ENCODE data around the gene HLA-DPA1. TPM values are rescaled to one million over a fixed set of nuclear protein-coding genes. Genes with fewer than 3 reads are reported as not detected.

The HLA-DPA1 gene
- total and polyA plus RNA-seq, 11 donors, result 18.2 to 438 (median 39.9) TPM

GRCh38 chr6:33075568-33076405, 2.3 kb upstream of the HLA-DPA1 start, which contains the start of gene HLA-DPB1:
HLA-DPB1 (plus strand) TSS chr6:33075990; CDS start chr6:33076042, 52 bp downstream.
- peak within 1 kb of the TSS; percentile 28 to 94 (median 78) for H3K27ac ChIP-seq
- ATAC-seq (peak; percentile 76 to 87 (median 80)), DNase-seq (peak in 2 of 5 donors; percentile 27 to 37)
- H3K27me3 ChIP-seq, result no peaks in the 10 kb centered on the region
- intact Hi-C loops (cut with DNase I), result loop anchor here in 1 of 10 donors (1.0 kb wide), 1 partner anchor 55 kb away; no protein-coding TSS in a partner anchor
- peaks cover 0 to 26% (median 0%) of the 10 kb centered on the region in 9 donors for H3K36me3 ChIP-seq
- 45 to 55% (median 51%) methylated on average over 10 of the region's 10 CpGs for WGBS, 4 donors
- no peak for TF ChIP-seq POLR2A (IDR thresholded peaks at IDR 0.05)
- no peak for TF ChIP-seq CTCF (IDR thresholded peaks at IDR 0.05)
- H3K4me3 ChIP-seq, result peak within 1 kb of the TSS in 11 of 12 donors; percentile 6 to 81 (median 56)
- H3K9me3 ChIP-seq, result no peaks in the 10 kb centered on the region
- H3K4me1 ChIP-seq, result peaks cover 0 to 63% (median 6%) of the 10 kb centered on the region in 12 donors

GRCh38 chr6:33075208-33075567, 1.7 kb upstream of the HLA-DPA1 start:
- no peak for ATAC-seq
- Histone ChIP-seq H3K4me3 (peak overlapping the region in 3 of 12 donors; percentile 61 to 81 (median 62)), H3K4me1 (peaks cover 0 to 65% (median 4%) of the 10 kb centered on the region in 12 donors), H3K36me3 (peaks cover 0 to 25% (median 0%) of the 10 kb centered on the region in 9 donors), H3K27me3 (no peaks in the 10 kb centered on the region), H3K9me3 (no peaks in the 10 kb centered on the region), H3K27ac (peak overlapping the region in 11 of 12 donors; percentile 28 to 94 (median 64))
- 83 to 88% (median 87%) methylated on average over 4 of the region's 4 CpGs for WGBS, 4 donors
- TF ChIP-seq CTCF (IDR thresholded peaks at IDR 0.05) (no peak), POLR2A (IDR thresholded peaks at IDR 0.05) (no peak)
- DNase-seq, result no peak
- intact Hi-C loops (cut with DNase I), result loop anchor here in 1 of 10 donors (1.0 kb wide), 1 partner anchor 55 kb away; no protein-coding TSS in a partner anchor

GRCh38 chr6:33072508-33073100, 845 bp downstream of the HLA-DPA1 start:
- Histone ChIP-seq H3K27me3 (no peaks in the 10 kb centered on the region), H3K4me1 (peaks cover 0 to 46% (median 0%) of the 10 kb centered on the region in 12 donors), H3K27ac (peak overlapping the region in 8 of 12 donors; percentile 47 to 94 (median 82)), H3K9me3 (no peaks in the 10 kb centered on the region), H3K36me3 (peaks cover 0 to 41% (median 12%) of the 10 kb centered on the region in 9 donors), H3K4me3 (peak overlapping the region in 10 of 12 donors; percentile 19 to 70 (median 54))
- no peak for TF ChIP-seq CTCF (IDR thresholded peaks at IDR 0.05)
- no peak for TF ChIP-seq POLR2A (IDR thresholded peaks at IDR 0.05)
- WGBS, 4 donors, result 47 to 68% (median 57%) methylated on average over 7 of the region's 7 CpGs
- ATAC-seq (no peak), DNase-seq (no peak)
- intact Hi-C loops (cut with DNase I), result loop anchor here in 1 of 10 donors (5.0 kb wide), 2 partner anchors 40 to 55 kb away; no protein-coding TSS in a partner anchor

Measured in heart left ventricle (tissue), 16 donors.